GM18873 (cell line): Measurements from ENCODE around the gene CTNND2.

Experiments used
- ATAC-seq: cut with Tn5 transposase; IDR thresholded peaks from one replicate; pipeline ENCODE4 v1.9.1; 2021; ENCODE audit warnings: mild to moderate bottlenecking, moderate library complexity, moderate number of reproducible peaks; ENCODE audit not compliant: unreplicated experiment, low FRiP score

CTNND2 gene

DNA sequence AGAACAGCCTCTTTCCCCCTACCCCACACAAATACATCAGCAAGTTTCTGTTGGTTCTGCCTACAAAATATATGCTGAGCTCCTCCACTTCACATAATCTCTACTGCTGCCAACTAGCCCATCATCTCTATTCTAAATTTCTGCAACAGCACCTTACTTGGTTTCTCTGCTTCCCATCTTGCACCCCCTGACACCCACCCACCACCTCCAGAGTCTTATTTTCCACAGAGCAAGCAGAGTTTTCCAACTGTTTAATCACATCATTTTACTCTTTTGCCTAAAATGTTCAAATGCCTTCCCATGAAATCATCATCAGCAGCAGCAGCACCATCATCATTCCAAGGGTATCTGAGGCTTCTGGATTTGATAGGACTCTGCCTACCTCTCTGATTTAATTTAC lies 295.7 kb downstream of the CTNND2 start:
- no peak for ATAC-seq

DNA sequence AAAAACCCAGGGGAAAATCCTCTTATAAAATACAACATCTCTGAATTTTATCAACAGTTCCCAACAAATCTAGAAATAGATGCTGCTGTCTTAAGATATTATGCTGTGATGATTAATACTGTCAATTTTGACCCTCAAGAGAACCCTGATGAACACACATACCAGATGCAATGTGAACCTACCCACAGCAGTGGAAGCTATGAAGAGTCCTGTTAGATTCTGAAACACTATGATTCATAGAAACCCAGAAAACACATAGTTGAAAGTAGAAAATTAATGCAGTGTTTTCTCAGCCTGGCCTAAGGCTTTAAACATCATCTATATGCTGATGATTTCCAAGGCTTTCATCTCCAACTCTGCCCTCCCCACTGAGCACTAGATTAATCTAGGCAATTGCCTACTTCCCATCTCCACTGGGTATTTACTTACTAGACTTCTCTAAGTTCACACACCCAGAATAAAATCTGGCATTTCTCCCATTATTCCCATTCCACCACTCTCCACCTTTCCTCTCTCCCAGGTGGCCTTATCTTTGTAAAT lies 296.2 kb downstream of the CTNND2 start:
- no peak for ATAC-seq

DNA sequence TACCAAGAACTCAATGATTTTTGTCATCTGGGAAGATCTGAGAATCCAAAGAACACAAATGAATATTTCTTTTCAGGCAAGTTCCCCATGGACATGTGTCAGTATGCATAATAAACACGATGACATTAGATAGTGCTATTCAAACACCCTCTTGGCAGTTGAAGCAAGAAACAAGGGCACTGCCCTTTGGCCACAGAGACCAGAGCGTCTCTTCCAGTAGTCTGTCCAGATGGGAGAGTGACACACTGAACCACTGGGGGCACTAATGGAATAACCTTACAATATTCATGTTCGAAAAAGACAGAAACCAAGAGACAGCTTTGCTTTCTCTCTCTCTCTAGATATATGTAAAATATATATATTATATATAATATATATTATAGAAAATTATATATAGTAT lies 301.9 kb downstream of the CTNND2 start:
- no peak for ATAC-seq

DNA sequence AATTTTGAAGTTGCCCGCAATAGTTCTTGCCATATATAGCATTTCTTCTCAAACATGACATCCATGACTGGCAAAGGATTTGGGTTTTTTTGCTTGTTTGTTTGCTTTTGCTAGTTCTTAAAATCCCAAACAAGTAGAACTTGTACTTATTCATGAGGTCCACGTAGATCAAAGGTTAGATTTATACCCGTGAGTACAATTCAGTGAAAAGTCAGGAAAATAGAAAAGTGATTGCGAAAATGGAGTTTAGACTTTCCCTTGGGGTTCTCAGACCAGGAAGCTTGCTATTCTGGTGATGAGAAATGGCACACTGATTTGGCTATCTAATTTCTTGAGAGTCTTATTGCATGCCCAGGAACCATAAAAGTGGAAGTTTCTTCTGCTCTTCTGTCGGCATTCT lies 304.7 kb downstream of the CTNND2 start:
- no peak for ATAC-seq

DNA sequence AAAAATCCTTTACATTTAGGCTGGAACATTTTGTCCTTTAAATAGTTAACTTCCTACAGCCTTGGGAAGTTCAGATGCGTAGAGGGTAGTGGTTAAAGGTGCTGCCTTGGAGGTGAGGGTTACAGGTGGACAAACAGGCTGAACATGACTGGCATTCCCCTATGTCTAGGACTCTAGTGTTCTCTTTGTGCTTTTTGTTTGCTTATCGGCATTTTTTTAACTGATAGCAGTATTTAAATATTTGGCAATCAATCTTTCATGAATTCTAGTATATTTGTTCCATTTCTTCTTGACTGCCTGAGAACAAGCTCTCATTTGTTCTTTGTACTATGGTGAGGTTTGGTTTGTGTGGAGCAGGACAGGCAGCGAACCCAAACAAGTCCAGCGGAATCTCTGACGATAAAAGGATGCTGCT lies 307.6 kb downstream of the CTNND2 start:
- ATAC-seq, result no peak

DNA sequence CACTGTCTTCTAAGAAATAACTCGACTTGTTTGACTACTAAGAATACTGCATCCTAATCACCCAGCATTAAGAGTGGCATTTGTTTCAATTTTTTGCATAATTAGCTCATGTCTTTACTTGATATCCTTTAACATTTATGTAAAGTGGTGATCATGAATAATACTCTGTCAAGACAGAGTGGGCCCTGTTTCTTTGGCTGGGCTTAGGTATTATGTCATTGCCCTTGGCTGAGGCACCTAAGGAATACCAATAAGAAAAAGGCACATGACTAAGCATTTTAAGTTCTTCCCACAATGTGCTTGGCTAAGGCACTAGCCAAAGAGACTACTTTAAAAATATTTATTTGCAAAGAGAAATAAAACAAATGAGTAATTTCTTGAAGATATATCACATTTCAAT lies 308.1 kb downstream of the CTNND2 start:
- ATAC-seq, result no peak

DNA sequence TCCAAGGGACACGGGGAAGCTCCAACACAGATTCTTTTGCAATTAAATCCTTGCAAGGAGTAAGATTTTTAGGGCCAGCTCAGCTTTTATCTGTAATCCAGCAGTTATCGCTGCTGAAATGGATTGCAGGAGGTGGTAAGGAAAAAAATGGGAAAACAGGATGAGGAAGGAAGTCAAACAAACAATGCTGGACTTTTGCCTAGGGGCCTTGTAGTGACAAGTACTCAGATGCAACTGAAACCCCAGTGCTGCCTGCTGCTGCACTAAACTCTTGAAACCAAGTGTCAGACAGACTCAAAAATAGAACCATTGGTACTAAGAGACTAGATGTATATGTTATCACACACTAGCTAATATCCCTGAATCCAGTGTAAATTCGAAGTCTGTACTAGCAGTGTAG lies 309.2 kb downstream of the CTNND2 start:
- no peak for ATAC-seq

DNA sequence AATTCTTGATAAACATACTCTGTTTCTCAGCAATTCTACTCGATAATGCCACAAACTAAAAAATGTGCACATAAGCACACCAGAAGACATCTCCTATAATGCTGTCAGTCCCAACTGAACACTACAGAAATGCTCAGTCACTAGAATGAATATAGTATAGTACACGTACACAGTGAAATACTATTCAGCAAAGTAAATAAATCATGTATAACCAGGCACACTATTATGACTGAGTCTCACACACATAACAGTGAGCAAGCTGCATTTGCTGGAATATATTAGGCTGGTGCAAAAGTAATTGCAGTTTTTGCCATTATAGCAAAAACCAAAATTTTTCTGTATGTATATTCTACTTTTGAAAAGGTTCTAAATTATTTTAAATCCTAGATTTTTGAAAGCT lies 310.2 kb downstream of the CTNND2 start:
- ATAC-seq, result no peak

DNA sequence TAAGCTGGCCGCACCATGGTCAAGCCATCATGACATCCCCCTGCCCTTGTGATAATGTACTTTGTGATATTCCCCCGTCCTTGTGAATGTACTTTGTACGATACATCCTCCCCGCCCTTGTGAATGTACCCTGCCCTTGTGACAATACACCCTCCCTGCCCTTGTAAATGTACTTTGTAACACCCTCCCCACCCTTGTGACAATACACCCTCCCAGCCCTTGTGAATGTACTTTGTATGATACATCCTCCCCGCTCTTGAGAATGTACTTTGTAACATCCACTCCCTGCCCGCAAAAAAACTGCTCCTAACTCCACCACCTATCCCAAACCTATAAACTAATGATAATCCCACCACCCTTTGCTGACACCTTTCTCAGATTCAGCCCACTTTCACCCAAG lies 313.8 kb downstream of the CTNND2 start:
- no peak for ATAC-seq

DNA sequence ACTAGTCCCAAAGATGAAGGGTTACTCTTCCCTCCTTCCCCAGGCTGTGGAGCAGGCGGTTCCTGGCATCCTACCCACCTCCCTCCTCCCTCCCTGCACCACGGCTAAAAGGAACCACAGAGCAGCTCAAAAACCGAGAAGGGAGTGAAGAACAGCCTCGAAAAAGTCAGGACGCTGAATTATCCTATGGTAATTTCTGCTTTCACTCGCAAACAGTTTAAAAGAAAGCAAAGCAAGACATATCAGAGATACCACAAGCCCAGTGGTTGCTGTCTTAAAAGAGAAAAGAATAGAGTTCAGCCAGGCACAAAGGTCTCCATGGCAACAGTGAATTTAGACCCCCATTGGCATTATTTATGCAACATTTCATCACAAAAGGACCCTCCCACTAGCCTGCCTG lies 315.4 kb downstream of the CTNND2 start:
- no peak for ATAC-seq

DNA sequence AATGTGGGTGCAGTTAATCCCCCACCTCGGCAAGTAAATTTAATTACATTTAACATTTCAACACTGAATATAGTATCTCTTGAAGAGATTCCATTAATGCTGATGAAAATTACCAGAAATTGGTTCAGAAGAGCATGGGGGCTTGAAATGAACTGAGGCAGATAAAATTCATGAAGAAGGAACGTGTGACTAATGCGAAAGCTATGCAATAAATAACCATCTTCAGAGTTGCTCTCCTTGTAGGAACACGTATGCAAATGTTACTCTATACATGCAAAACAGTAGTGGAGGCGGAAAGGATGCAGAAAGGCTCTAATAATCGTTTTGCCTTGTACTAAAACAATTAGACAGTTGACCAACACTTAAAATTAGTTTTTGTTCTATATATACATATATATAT lies 320.2 kb downstream of the CTNND2 start:
- no peak for ATAC-seq

DNA sequence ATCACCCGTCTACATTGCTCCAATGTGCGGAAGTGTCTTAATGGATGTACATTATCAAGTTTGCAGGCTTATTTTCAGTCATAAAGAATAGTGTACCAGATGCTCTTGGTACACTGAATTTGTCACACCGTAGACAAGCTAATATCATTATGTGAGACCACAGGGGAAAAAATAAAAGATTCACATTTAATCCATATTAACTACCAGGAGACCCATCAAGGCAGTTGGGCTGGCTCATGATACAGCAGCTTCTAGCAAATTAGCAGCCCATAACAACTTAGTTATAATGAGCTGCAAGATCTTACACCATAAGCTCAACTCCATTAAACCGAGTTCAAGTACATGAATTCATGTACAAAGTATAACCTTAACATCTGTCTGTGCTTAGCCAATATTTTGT lies 324.9 kb downstream of the CTNND2 start:
- no peak for ATAC-seq

DNA sequence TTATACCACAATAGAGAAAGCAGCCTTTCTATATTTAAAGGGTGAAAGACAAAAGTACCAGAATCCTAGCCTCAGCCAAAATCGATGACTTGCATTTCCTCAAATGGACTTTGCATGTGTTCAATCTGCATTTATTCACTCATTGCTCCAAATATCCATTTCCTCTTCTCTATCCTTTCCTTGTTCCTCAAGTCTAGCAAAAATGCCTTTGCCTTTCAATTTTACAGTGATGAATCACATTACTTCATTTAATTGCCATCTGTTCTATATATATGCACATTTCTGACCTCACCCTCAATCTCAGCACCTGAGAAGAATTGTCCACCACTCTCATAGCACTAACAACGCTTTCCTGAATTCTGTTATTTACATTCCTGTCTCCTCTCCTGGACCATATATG lies 329.5 kb downstream of the CTNND2 start:
- no peak for ATAC-seq

DNA sequence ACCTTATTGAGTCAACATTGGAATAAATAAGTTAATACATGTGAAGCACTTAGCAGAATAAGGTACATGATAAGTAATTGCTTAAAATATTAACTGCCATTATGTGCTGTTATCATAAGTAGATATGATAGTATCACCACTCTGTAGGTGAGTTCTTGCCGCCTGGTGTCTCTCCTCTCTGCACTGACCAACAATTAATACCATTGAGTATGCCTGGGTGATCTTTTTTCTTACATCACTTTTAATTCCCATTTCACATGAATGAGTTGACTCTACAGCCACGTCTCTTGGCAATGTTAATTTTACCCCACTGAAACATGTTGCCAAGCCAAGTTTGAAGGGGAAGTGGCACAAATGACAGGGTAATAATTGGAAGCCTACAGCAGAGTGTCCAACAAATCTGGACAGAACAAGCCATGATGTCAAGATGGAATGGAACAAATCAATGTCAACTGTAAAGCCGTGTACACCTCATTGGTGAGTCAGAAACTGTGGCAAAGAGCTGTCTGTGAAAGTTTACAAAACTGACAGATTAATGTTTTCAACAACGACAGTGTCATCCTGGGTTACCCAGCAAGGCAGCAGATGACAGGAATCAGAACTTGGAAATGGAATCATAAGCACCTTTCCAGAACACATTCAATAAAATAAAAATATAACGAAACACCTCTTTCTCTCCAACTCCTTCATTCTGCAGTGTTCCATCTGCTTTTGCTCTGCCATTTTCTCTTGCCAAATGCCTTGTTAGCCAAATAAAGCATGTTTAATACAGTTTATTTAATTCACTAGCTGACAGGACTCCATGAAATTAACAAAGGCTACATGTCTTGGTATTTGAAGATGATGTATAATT lies 330.9 kb downstream of the CTNND2 start:
- ATAC-seq, result no peak

DNA sequence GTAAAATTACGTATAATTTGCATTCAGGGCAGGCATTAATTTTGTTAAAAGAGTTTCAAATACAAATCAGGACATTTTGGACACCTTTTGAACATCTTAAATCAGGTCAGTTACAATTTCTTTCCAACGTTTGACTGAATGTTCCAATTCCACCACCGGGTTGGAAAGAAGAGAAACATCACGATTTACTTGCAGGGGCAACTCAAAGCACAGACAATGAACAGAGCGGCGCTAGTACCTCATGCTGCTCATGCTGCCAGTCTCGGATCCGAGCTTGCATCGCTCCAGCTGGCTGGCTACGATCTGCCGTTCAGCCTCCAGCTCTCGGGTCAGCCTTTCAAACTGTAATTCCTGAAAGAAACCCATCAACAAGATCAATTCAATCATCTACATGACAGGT lies 339.5 kb downstream of the CTNND2 start:
- ATAC-seq, result no peak

DNA sequence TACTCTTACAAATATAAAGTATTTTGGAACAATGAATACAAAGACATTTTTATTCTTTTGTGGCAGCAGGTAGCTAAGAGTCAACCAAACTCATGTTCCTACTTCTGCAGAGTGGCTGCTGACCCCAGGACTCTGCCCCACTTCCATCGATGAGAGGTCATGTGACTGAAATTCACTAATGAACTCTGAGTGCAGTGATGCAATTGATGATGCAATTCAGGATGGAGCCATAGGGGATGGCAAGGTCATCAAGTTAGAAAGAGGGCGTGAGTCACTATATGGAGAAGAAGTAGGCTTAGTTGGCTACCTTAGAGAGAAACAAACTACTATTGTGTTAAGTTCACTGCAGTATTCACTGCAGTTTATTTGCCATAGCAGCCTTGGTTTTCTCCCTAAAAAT lies 340.4 kb downstream of the CTNND2 start:
- ATAC-seq, result no peak

DNA sequence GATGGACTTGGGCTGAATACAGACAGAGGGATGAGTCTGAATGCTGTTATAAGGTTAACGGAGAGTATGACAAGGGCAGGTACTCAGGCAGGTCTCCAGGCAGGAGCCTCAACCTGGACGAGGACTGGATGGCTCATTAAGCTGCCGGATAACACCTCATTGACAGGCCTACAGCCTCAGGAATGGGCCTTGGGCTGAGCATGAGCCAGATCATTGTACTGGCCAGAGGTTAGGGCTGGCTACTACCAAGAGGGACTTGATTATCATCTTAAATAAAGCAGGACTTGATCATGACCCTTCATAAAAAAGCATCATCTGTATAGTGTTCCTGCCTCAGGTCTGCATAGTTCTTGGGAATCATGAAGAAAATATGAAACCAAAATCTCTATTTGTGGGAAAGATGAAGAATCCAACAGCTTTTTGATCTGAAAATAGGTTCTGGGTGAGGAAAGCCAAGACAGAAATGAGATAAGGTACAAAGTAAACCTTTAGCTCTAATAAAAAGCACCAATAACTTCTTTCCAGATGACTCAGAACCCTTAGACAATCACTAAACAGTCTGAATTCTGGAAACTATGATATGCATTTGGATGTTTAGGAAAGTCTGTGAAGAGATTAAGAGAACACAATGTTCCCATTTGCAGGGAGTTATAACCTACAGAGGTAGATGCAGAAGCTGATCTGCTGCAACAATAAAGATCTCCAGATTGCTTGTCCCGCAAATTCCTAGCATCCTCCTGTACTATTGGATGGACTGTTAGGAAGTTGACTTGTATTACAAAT lies 343.1 kb downstream of the CTNND2 start:
- no peak for ATAC-seq

DNA sequence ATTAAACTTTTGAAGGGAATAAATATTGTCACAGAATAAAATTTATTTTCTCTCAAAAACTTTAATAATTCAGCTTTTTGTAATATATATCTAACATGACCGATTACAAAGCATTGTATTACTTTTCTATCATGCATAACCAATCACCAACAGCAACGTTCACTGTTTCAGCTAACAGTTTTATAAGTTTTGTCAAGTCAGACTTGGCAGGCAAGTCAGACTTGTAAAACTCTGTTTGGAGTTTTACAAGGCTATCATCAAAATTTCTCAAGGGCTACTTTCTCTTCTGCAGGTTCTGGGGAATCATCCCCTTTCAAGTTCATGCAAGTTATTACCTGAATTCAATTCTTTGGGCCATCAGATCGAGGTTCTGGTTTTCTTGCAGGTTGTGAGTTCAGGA lies 347.2 kb downstream of the CTNND2 start:
- no peak for ATAC-seq

DNA sequence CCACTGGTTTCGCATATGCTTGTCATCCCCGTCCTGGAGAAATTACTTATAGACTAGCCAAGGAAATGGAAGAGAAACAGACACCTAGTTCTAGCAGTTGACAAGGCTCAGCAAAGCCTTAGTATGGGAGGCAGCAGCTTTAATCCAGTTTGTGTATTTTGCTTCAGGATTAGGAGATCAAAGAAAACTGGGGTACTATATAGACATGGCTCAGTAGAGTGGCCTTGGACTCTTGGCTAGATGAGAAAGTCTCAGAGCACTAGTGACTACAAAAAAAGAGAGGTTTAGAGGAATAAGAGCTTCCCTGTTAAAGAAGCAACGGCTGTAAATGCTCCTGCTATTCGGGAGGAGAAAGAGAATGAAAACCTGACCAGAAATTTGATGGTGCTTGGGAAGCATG lies 349.1 kb downstream of the CTNND2 start:
- no peak for ATAC-seq

DNA sequence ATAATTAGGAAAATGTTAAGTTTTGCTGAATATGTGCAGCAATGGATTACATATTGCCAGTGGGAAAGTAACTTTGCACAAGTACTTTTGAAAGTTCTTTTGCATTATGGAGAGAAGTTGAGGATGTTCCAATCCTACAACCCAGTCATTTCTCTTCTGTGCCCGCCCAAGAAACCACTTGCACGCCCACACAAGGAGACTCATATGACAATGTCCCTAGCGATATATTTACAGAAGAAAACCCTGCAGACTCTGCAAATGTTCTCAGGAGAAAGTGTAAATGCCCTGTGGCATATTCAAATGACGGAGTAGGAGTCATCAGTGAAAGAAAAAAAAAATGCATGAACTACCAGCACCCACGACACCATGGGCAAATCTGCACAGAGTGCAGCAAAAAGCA lies 356.5 kb downstream of the CTNND2 start:
- ATAC-seq, result no peak

DNA sequence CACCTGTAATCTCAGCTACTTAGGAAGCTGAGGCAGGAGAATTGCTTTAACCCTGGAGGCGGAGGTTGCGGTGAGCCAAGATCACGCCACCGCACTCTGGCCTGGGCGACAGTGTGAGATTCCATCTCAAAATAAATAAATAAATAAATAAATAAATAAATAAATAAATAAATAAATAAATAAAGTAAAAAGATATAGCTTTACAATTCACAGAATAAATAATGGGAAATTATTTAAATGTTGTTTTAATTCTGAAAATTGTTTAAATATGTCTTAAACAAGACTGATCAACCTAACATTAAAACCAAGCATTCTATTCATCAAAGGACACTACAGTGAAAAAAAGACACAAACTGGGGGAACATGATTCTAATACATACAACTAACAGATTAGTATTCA lies 357.1 kb downstream of the CTNND2 start:
- no peak for ATAC-seq

DNA sequence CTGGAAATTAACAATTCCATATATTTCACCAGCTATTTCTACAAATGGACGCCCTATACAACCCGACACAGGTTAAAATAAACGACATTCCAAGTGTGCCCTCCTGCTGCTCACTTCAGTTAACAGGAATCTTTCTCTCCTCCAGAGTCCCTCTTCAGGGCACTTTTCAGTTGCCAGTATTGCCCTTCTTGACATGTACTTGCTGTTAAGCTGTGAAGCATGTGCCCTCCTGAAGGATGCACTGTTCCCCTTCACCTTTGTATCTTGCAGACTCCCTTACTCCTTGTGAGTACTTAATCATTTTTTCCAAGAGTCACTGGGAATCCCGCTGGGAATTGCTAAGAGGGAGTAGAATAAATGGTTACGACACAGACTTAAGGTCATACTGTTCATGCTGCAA lies 364.1 kb downstream of the CTNND2 start:
- no peak for ATAC-seq
